Measurements from ENCODE around the gene LIPC. TPM values are rescaled to one million over a fixed set of nuclear protein-coding genes. Genes with fewer than 3 reads are reported as not detected.
A peak's percentile ranks its signal among the peaks of the same experiment; 100 is the strongest.

LIPC gene
- total RNA-seq, 2 experiments from 2014 or later: 0.30 to 0.50 TPM

GRCh38 chr15:58546066-58546591, 114.3 kb downstream of the LIPC start:
- ChIA-PET CTCF (interaction anchor here (0.6 to 1.2 kb wide), 3 partner anchors 28 to 323 kb away, joined by 3 to 5 read pairs (median 3); no protein-coding TSS in a partner anchor), POLR2A (no interaction called here)
- H3K36me3 Mint-ChIP-seq (ENCODE audit: low read depth): no peaks in the 10 kb centered on the region
- H3K4me3 Mint-ChIP-seq: no peak overlapping the region
- DNase-seq (no peak), ATAC-seq (no peak)
- H3K9me3 Mint-ChIP-seq (ENCODE audit: low read depth): no peaks in the 10 kb centered on the region
- peaks cover 15% of the 10 kb centered on the region for H3K4me1 Mint-ChIP-seq
- H3K27me3 Mint-ChIP-seq: no peaks in the 10 kb centered on the region
- H3K27ac Mint-ChIP-seq: no peak overlapping the region
- intact Hi-C loops (cut with DNase I, micrococcal nuclease): no loop called here

GRCh38 chr15:58546635-58547627, 115.1 kb downstream of the LIPC start:
- Mint-ChIP-seq H3K36me3 (ENCODE audit: low read depth) (no peaks in the 10 kb centered on the region), H3K27me3 (no peaks in the 10 kb centered on the region), H3K9me3 (ENCODE audit: low read depth) (no peaks in the 10 kb centered on the region), H3K27ac (peak overlapping the region; percentile 40), H3K4me3 (no peak overlapping the region), H3K4me1 (peaks cover 23% of the 10 kb centered on the region)
- DNase-seq (no peak), ATAC-seq (no peak)
- intact Hi-C loops (cut with DNase I, micrococcal nuclease): no loop called here
- ChIA-PET CTCF (interaction anchor here (0.6 to 0.7 kb wide), 3 partner anchors 27 to 47 kb away, joined by 3 read pairs; no protein-coding TSS in a partner anchor), POLR2A (interaction anchor here (0.6 to 0.7 kb wide), 3 partner anchors 118 to 1384 kb away, joined by 3 to 5 read pairs (median 4); no protein-coding TSS in a partner anchor)

- Mint-ChIP-seq H3K27me3 (no peaks in the 10 kb centered on the region), H3K4me3 (no peak overlapping the region), H3K9me3 (ENCODE audit: low read depth) (no peaks in the 10 kb centered on the region), H3K36me3 (ENCODE audit: low read depth) (no peaks in the 10 kb centered on the region), H3K27ac (no peak overlapping the region), H3K4me1 (peaks cover 26% of the 10 kb centered on the region)
- ChIA-PET CTCF (interaction anchor here (0.7 kb wide), 1 partner anchor 47 kb away, joined by 3 read pairs; no protein-coding TSS in a partner anchor), POLR2A (interaction anchor here (0.6 to 0.7 kb wide), 2 partner anchors 119 to 1383 kb away, joined by 4 to 5 read pairs; no protein-coding TSS in a partner anchor)
- ATAC-seq (no peak), DNase-seq (no peak)
- intact Hi-C loops (cut with DNase I, micrococcal nuclease): no loop called here
Observed at GRCh38 chr15:58547628-58548307, 116.0 kb downstream of the LIPC start.

- H3K4me1 Mint-ChIP-seq: peaks cover 26% of the 10 kb centered on the region
- CTCF ChIA-PET: no interaction called here
- H3K4me3 Mint-ChIP-seq: no peak overlapping the region
- POLR2A ChIA-PET: no interaction called here
- H3K9me3 Mint-ChIP-seq (ENCODE audit: low read depth): no peaks in the 10 kb centered on the region
- DNase-seq: no peak
- ATAC-seq: no peak
- H3K27ac Mint-ChIP-seq: no peak overlapping the region
- intact Hi-C loops (cut with DNase I, micrococcal nuclease): no loop called here
- H3K27me3 Mint-ChIP-seq: no peaks in the 10 kb centered on the region
- no peaks in the 10 kb centered on the region for H3K36me3 Mint-ChIP-seq (ENCODE audit: low read depth)
Observed at GRCh38 chr15:58548308-58549012, 116.7 kb downstream of the LIPC start.

GRCh38 chr15:58549013-58549784, 117.4 kb downstream of the LIPC start:
- Mint-ChIP-seq H3K36me3 (ENCODE audit: low read depth) (no peaks in the 10 kb centered on the region), H3K27ac (no peak overlapping the region), H3K27me3 (no peaks in the 10 kb centered on the region), H3K4me1 (peaks cover 26% of the 10 kb centered on the region), H3K4me3 (no peak overlapping the region), H3K9me3 (ENCODE audit: low read depth) (no peaks in the 10 kb centered on the region)
- intact Hi-C loops (cut with DNase I, micrococcal nuclease): no loop called here
- ATAC-seq (no peak), DNase-seq (no peak)
- CTCF ChIA-PET: interaction anchor here (0.6 kb wide), 1 partner anchor 367 kb away, joined by 3 read pairs; no protein-coding TSS in a partner anchor
- POLR2A ChIA-PET: no interaction called here

GRCh38 chr15:58549785-58550074, 117.9 kb downstream of the LIPC start:
- Mint-ChIP-seq H3K9me3 (ENCODE audit: low read depth) (no peaks in the 10 kb centered on the region), H3K27ac (no peak overlapping the region), H3K27me3 (no peaks in the 10 kb centered on the region), H3K4me1 (peaks cover 26% of the 10 kb centered on the region), H3K4me3 (no peak overlapping the region), H3K36me3 (ENCODE audit: low read depth) (no peaks in the 10 kb centered on the region)
- ChIA-PET POLR2A (no interaction called here), CTCF (no interaction called here)
- intact Hi-C loops (cut with DNase I, micrococcal nuclease): no loop called here
- DNase-seq (no peak), ATAC-seq (no peak)

GRCh38 chr15:58551084-58551763, 119.4 kb downstream of the LIPC start:
- POLR2A ChIA-PET: interaction anchor here (0.5 kb wide), 1 partner anchor 886 kb away, joined by 3 read pairs; no protein-coding TSS in a partner anchor
- DNase-seq: no peak
- Mint-ChIP-seq H3K36me3 (ENCODE audit: low read depth) (no peaks in the 10 kb centered on the region), H3K9me3 (ENCODE audit: low read depth) (no peaks in the 10 kb centered on the region), H3K27me3 (no peaks in the 10 kb centered on the region), H3K27ac (no peak overlapping the region), H3K4me3 (no peak overlapping the region), H3K4me1 (peaks cover 13% of the 10 kb centered on the region)
- no peak for ATAC-seq
- intact Hi-C loops (cut with DNase I, micrococcal nuclease): no loop called here
- CTCF ChIA-PET: interaction anchor here (0.6 to 0.7 kb wide), 2 partner anchors 28 to 280 kb away, joined by 3 to 4 read pairs; no protein-coding TSS in a partner anchor

GRCh38 chr15:58551764-58552504, 120.1 kb downstream of the LIPC start:
- ATAC-seq (no peak), DNase-seq (no peak)
- intact Hi-C loops (cut with DNase I, micrococcal nuclease): no loop called here
- H3K4me3 Mint-ChIP-seq: no peak overlapping the region
- H3K4me1 Mint-ChIP-seq: peaks cover 13% of the 10 kb centered on the region
- no peaks in the 10 kb centered on the region for H3K9me3 Mint-ChIP-seq (ENCODE audit: low read depth)
- H3K36me3 Mint-ChIP-seq (ENCODE audit: low read depth): no peaks in the 10 kb centered on the region
- ChIA-PET CTCF (interaction anchor here (0.6 to 0.7 kb wide), 2 partner anchors 29 to 281 kb away, joined by 3 to 4 read pairs; no protein-coding TSS in a partner anchor), POLR2A (interaction anchor here (0.5 kb wide), 1 partner anchor 887 kb away, joined by 3 read pairs; no protein-coding TSS in a partner anchor)
- no peaks in the 10 kb centered on the region for H3K27me3 Mint-ChIP-seq
- H3K27ac Mint-ChIP-seq: peak overlapping the region; percentile 10

GRCh38 chr15:58552505-58553364, 120.9 kb downstream of the LIPC start:
- DNase-seq: no peak
- H3K27me3 Mint-ChIP-seq: no peaks in the 10 kb centered on the region
- no peaks in the 10 kb centered on the region for H3K9me3 Mint-ChIP-seq (ENCODE audit: low read depth)
- POLR2A ChIA-PET: no interaction called here
- intact Hi-C loops (cut with DNase I, micrococcal nuclease): no loop called here
- peaks cover 13% of the 10 kb centered on the region for H3K4me1 Mint-ChIP-seq
- no peak overlapping the region for H3K27ac Mint-ChIP-seq
- H3K36me3 Mint-ChIP-seq (ENCODE audit: low read depth): no peaks in the 10 kb centered on the region
- no peak overlapping the region for H3K4me3 Mint-ChIP-seq
- CTCF ChIA-PET: no interaction called here
- no peak for ATAC-seq
